SK-N-SH treated with all-trans-retinoic acid at 6 μM for 48 hours (cell line): ENCODE data around the gene NOS2.
"Not testable (repeated sequence)": the region's sequence is repeated elsewhere in the genome, so short reads cannot be mapped to it uniquely, and the experiment has no call there.

Experiments used
- ATAC-seq: fragments of 200-7000 bp; cut with Tn5 transposase; 3 replicates; pipeline ENCODE4 v1.9.1; 2020; ENCODE audit warnings: mild to moderate bottlenecking, moderate library complexity
- ARNTL ChIP-seq: fragments of 450-650 bp; formaldehyde crosslinking; IDR thresholded peaks from 2 replicates; pipeline ENCODE4 v1.5.0; 2020; ENCODE audit warnings: low read depth, mild to moderate bottlenecking, moderate library complexity, borderline replicate concordance
- BACH2 ChIP-seq: fragments of 250-450 bp; sonication (Bioruptor Pico); IDR thresholded peaks from 2 replicates; pipeline ENCODE4 v1.9.0; 2021; ENCODE audit warnings: mild to moderate bottlenecking, borderline replicate concordance
- CSDC2 ChIP-seq: fragments of 250-450 bp; sonication (Bioruptor Pico); IDR thresholded peaks from 2 replicates; pipeline ENCODE4 v1.5.0; 2020; ENCODE audit warnings: mild to moderate bottlenecking, moderate library complexity
- CSRNP3 ChIP-seq: fragments of 250-450 bp; sonication (Bioruptor Pico); IDR thresholded peaks from 2 replicates; pipeline ENCODE4 v1.5.1; 2021; ENCODE audit warnings: mild to moderate bottlenecking, moderate library complexity
- ESRRG ChIP-seq: fragments of 250-450 bp; sonication (Bioruptor Pico); IDR thresholded peaks from 2 replicates; pipeline ENCODE4 v1.6.1; 2021; ENCODE audit warnings: mild to moderate bottlenecking
- ISL1 ChIP-seq: fragments of 250-450 bp; sonication (Bioruptor Pico); IDR thresholded peaks from 2 replicates; pipeline ENCODE4 v2.1.2; 2022; ENCODE audit warnings: mild to moderate bottlenecking, moderate library complexity
- OSR1 ChIP-seq: fragments of 250-450 bp; sonication (Bioruptor Pico); IDR thresholded peaks from 2 replicates; pipeline ENCODE4 v1.8.0; 2022; ENCODE audit warnings: moderate library complexity, mild to moderate bottlenecking, inconsistent platforms
- PATZ1 ChIP-seq: fragments of 250-450 bp; sonication (Bioruptor Pico); IDR thresholded peaks from 2 replicates; pipeline ENCODE4 v1.8.0; 2020; ENCODE audit warnings: mild to moderate bottlenecking, moderate library complexity, borderline replicate concordance
- POU6F1 ChIP-seq: fragments of 250-450 bp; sonication (Bioruptor Pico); IDR thresholded peaks from 2 replicates; pipeline ENCODE4 v1.8.0; 2021; ENCODE audit warnings: low read depth, mild to moderate bottlenecking, moderate library complexity, borderline replicate concordance
- PPARA ChIP-seq: fragments of 250-450 bp; sonication (Bioruptor Pico); IDR thresholded peaks from 2 replicates; pipeline ENCODE4 v1.5.0; 2020; ENCODE audit warnings: mild to moderate bottlenecking, borderline replicate concordance
- RARB ChIP-seq: fragments of 250-450 bp; sonication (Bioruptor Pico); IDR thresholded peaks from 2 replicates; pipeline ENCODE4 v1.8.0; 2021; ENCODE audit warnings: mild to moderate bottlenecking, moderate library complexity
- SNAI2 ChIP-seq: fragments of 250-450 bp; sonication (Bioruptor Pico); IDR thresholded peaks from 2 replicates; pipeline ENCODE4 v1.5.0; 2020; ENCODE audit warnings: mild to moderate bottlenecking, moderate library complexity
- TCF4 ChIP-seq: fragments of 250-450 bp; sonication (Bioruptor Pico); IDR thresholded peaks from 2 replicates; pipeline ENCODE4 v1.8.0; 2021; ENCODE audit warnings: mild to moderate bottlenecking, moderate library complexity, borderline replicate concordance
- TOX ChIP-seq: fragments of 250-450 bp; sonication (Bioruptor Pico); IDR thresholded peaks from 2 replicates; pipeline ENCODE4 v1.8.0; 2021; ENCODE audit warnings: mild to moderate bottlenecking, moderate library complexity, borderline replicate concordance
- TSHZ2 ChIP-seq: fragments of 250-450 bp; sonication (Bioruptor Pico); IDR thresholded peaks from 2 replicates; pipeline ENCODE4 v1.5.0; 2020; ENCODE audit warnings: mild to moderate bottlenecking, moderate library complexity
- ZC3H10 ChIP-seq: fragments of 250-450 bp; sonication (Bioruptor Pico); IDR thresholded peaks from 2 replicates; pipeline ENCODE4 v1.5.1; 2021; ENCODE audit warnings: mild to moderate bottlenecking, moderate library complexity
- ZFP3 ChIP-seq: fragments of 250-450 bp; sonication (Bioruptor Pico); IDR thresholded peaks from 2 replicates; pipeline ENCODE4 v1.5.0; 2020; ENCODE audit warnings: mild to moderate bottlenecking, moderate library complexity
- ZFP30 ChIP-seq: fragments of 450-650 bp; formaldehyde crosslinking; IDR thresholded peaks from 2 replicates; pipeline ENCODE4 v1.5.0; 2022; ENCODE audit warnings: mild to moderate bottlenecking, moderate library complexity
- ZNF565 ChIP-seq: fragments of 450-650 bp; formaldehyde crosslinking; conservative IDR thresholded peaks from 2 replicates; pipeline ENCODE4 v1.5.0; 2020; ENCODE audit warnings: low read depth, mild to moderate bottlenecking, moderate library complexity
- ZNF70 ChIP-seq: fragments of 450-650 bp; formaldehyde crosslinking; IDR thresholded peaks from 2 replicates; pipeline ENCODE4 v1.5.0; 2020; ENCODE audit warnings: mild to moderate bottlenecking, moderate library complexity
- ZNF8 ChIP-seq: fragments of 450-650 bp; formaldehyde crosslinking; IDR thresholded peaks from 2 replicates; pipeline ENCODE4 v1.5.0; 2020; ENCODE audit warnings: mild to moderate bottlenecking, moderate library complexity
- TF ChIP-seq, protein P1 (sequence below): fragments of 250-450 bp; sonication (Bioruptor Pico); IDR thresholded peaks from 2 replicates; pipeline ENCODE4 v1.5.1; 2020; ENCODE audit warnings: low read depth, mild to moderate bottlenecking, moderate library complexity

NOS2 gene

GRCh38 chr17:27751166-27751565, 49.2 kb downstream of the NOS2 start:
- no peak for ATAC-seq
- TF ChIP-seq ESRRG (CRISPR knock-in tag) = no peak
- no peak for TF ChIP-seq POU6F1
- TF ChIP-seq CSRNP3 (CRISPR knock-in tag) = no peak
- TF ChIP-seq, protein P1, sequence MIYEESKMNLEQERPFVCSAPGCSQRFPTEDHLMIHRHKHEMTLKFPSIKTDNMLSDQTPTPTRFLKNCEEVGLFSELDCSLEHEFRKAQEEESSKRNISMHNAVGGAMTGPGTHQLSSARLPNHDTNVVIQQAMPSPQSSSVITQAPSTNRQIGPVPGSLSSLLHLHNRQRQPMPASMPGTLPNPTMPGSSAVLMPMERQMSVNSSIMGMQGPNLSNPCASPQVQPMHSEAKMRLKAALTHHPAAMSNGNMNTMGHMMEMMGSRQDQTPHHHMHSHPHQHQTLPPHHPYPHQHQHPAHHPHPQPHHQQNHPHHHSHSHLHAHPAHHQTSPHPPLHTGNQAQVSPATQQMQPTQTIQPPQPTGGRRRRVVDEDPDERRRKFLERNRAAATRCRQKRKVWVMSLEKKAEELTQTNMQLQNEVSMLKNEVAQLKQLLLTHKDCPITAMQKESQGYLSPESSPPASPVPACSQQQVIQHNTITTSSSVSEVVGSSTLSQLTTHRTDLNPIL (CRISPR knock-in tag) = no peak
- TF ChIP-seq ISL1 (CRISPR knock-in tag) = no peak
- TF ChIP-seq SNAI2 = no peak
- TF ChIP-seq CSDC2 (CRISPR knock-in tag) = no peak
- TF ChIP-seq PPARA (CRISPR knock-in tag) = no peak
- TF ChIP-seq ZNF565 (CRISPR knock-in tag) = no peak
- TF ChIP-seq TOX = no peak
- TF ChIP-seq TSHZ2 (CRISPR knock-in tag) = no peak
- TF ChIP-seq OSR1 (CRISPR knock-in tag) = no peak
- TF ChIP-seq PATZ1 = no peak
- TF ChIP-seq RARB (CRISPR knock-in tag) = no peak
- TF ChIP-seq ARNTL = no peak
- TF ChIP-seq TCF4 (CRISPR knock-in tag) = no peak
- TF ChIP-seq ZFP30 = no peak
- no peak for TF ChIP-seq BACH2 (CRISPR knock-in tag)
- no peak for TF ChIP-seq ZNF8 (CRISPR knock-in tag)
- no peak for TF ChIP-seq ZFP3 (CRISPR knock-in tag)

- ATAC-seq = not testable (repeated sequence)
Measured at GRCh38 chr17:27749562-27750150, 50.7 kb downstream of the NOS2 start.

DNA sequence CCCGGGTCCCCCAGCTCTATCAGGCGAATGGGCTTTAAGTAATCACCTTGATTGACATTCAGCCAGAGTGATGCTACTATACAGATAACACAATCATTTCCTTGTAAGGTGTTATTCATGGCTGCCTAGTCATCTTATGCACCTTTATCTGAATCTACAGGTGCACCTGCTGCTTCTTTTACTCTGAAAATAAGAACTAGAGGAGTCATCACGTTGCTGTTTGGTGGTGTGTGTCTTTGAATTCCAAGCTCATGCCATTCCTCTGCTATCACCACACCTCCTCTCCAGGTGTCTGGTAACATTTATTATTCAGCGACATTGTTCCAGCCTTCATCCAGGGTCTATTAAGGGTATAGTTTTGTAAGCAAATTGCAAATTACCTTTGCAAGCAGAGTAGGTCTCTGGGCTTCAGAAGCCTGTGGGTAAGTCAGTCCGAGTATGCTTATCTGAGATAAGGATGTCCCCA, 51.9 kb downstream of the NOS2 start:
- no peak for ATAC-seq
- TF ChIP-seq ESRRG (CRISPR knock-in tag) (no peak), ZNF70 (no peak), ZFP3 (CRISPR knock-in tag) (no peak), CSRNP3 (CRISPR knock-in tag) (no peak), SNAI2 (no peak), ZC3H10 (CRISPR knock-in tag) (no peak), ARNTL (no peak), ZNF565 (CRISPR knock-in tag) (no peak), TCF4 (CRISPR knock-in tag) (no peak), CSDC2 (CRISPR knock-in tag) (no peak), BACH2 (CRISPR knock-in tag) (no peak), POU6F1 (no peak), ISL1 (CRISPR knock-in tag) (no peak)
- TF ChIP-seq, protein P1 (CRISPR knock-in tag) = no peak
